SK-N-SH (cell line): ENCODE data around the gene SGCE. TPM values are rescaled to one million over a fixed set of nuclear protein-coding genes. Genes with fewer than 3 reads are reported as not detected.

Source experiments
- CTCF ChIA-PET: fragments of 300-600, 350-600 bp; formaldehyde crosslinking; extraction: SDS; loops from one replicate; lab custom pipeline; 2021; lab: Yijun Ruan, JAX
- POLR2A ChIA-PET: fragments of 350-600 bp; sonication (Branson Sonifier 250); formaldehyde crosslinking; extraction: SDS; loops from one replicate; lab custom pipeline; 2020; ENCODE audit warnings: antibody characterized with exemption, inconsistent platforms; lab: Yijun Ruan, JAX
- DNase-seq: peaks from one replicate; pipeline ENCODE4 v3.0.0; 2012
- H2AFZ ChIP-seq: fragments of 200-600 bp; sonication (generic); 2 replicates; pipeline ENCODE4 v1.8.1; 2016; ENCODE audit warnings: antibody characterized with exemption, mild to moderate bottlenecking, low read depth
- H3F3A ChIP-seq: fragments of 200-600 bp; sonication (generic); replicated peaks from 2 replicates; pipeline ENCODE3; 2016; ENCODE audit warnings: antibody characterized with exemption, mild to moderate bottlenecking; ENCODE audit not compliant: insufficient read depth
- H3K27ac ChIP-seq, 2 experiments: fragments of 200-500 bp in 1 of 2; fragments of 200-600 bp in 1 of 2; sonication (Bioruptor generic) in 1 of 2; sonication (generic), shearing (Covaris generic) in 1 of 2; 2 replicates each; pipeline versions ENCODE4 v1.5.1 to v1.6.1; 2014 to 2016; ENCODE audit warnings: low read depth in 2 of 2, inconsistent platforms in 1 of 2, low read length in 1 of 2, mild to moderate bottlenecking in 1 of 2, mixed read lengths in 1 of 2
- H3K27me3 ChIP-seq: fragments of 200-600 bp; sonication (generic), shearing (Covaris generic); 2 replicates; pipeline ENCODE4 v1.6.1; 2016; ENCODE audit warnings: mixed run types; ENCODE audit not compliant: insufficient read depth
- H3K36me3 ChIP-seq, 2 experiments: fragments of 200-500 bp in 1 of 2; fragments of 200-600 bp in 1 of 2; sonication (Bioruptor generic) in 1 of 2; sonication (generic) in 1 of 2; replicated peaks in 1 of 2; 2 replicates each; pipeline versions ENCODE3 to v1.5.1; 2014 to 2016; ENCODE audit warnings: low read length in 1 of 2, mild to moderate bottlenecking in 1 of 2; ENCODE audit not compliant: insufficient read depth in 2 of 2, control insufficient read depth in 1 of 2
- H3K4me1 ChIP-seq, 2 experiments: fragments of 200-500 bp in 1 of 2; fragments of 200-600 bp in 1 of 2; sonication (Bioruptor generic) in 1 of 2; sonication (generic), shearing (Covaris generic) in 1 of 2; 2 replicates each; pipeline versions ENCODE4 v1.5.1 to v1.6.1; 2014 to 2016; ENCODE audit warnings: low read depth in 1 of 2, low read length in 1 of 2, mixed run types in 1 of 2; ENCODE audit not compliant: insufficient read depth in 2 of 2, control insufficient read depth in 1 of 2
- H3K4me2 ChIP-seq: fragments of 200-600 bp; sonication (generic), shearing (Covaris generic); 2 replicates; pipeline ENCODE4 v1.6.1; 2017; ENCODE audit warnings: mixed run types
- H3K4me3 ChIP-seq, 2 experiments: fragments of 200-500 bp in 1 of 2; fragments of 200-600 bp in 1 of 2; sonication (Bioruptor generic) in 1 of 2; sonication (generic), shearing (Covaris generic) in 1 of 2; 2 replicates each; pipeline versions ENCODE4 v1.5.1 to v1.8.1; 2014 to 2016; ENCODE audit warnings: low read depth in 2 of 2, inconsistent platforms in 1 of 2, low read length in 1 of 2, mild to moderate bottlenecking in 1 of 2, mixed read lengths in 1 of 2, moderate library complexity in 1 of 2
- H3K79me2 ChIP-seq: fragments of 200-600 bp; sonication (generic); 2 replicates; pipeline ENCODE4 v1.8.1; 2017; ENCODE audit warnings: mild to moderate bottlenecking; ENCODE audit not compliant: insufficient read depth
- H3K9ac ChIP-seq: fragments of 200-600 bp; sonication (generic); 2 replicates; pipeline ENCODE4 v1.6.1; 2017; ENCODE audit warnings: mixed run types
- H3K9me2 ChIP-seq: fragments of 200-600 bp; sonication (generic); 2 replicates; pipeline ENCODE4 v1.6.1; 2017; ENCODE audit warnings: mixed run types
- H3K9me3 ChIP-seq: fragments of 200-600 bp; sonication (generic); 2 replicates; pipeline ENCODE4 v1.6.1; 2017; ENCODE audit warnings: mixed run types, mild to moderate bottlenecking, moderate library complexity
- H4K20me1 ChIP-seq: fragments of 200-600 bp; sonication (generic); 2 replicates; pipeline ENCODE4 v1.6.1; 2017; ENCODE audit warnings: mild to moderate bottlenecking, mixed run types; ENCODE audit not compliant: insufficient read depth
- CHD2 ChIP-seq: fragments of 150-350 bp; IDR thresholded peaks from 2 replicates; pipeline ENCODE4 v1.6.1; 2018; ENCODE audit warnings: low read length; ENCODE audit not compliant: partially characterized antibody
- ELF1 ChIP-seq: IDR thresholded peaks from 2 replicates; pipeline ENCODE4 v1.4.0; 2012
- EP300 ChIP-seq, 2 experiments: IDR thresholded peaks; 2 replicates each; pipeline versions ENCODE4 v1.4.0 to v1.6.1; 2012; ENCODE audit warnings: borderline replicate concordance in 1 of 2, low read depth in 1 of 2, low read length in 1 of 2
- FOXJ3 ChIP-seq: sonication (generic); formaldehyde crosslinking; IDR thresholded peaks from 2 replicates; pipeline ENCODE4 v1.5.1; 2020; ENCODE audit warnings: mild to moderate bottlenecking, missing genetic modification reagents
- FOXM1 ChIP-seq: IDR thresholded peaks from 2 replicates; pipeline ENCODE4 v1.4.0; 2012; ENCODE audit warnings: low read depth, mild to moderate bottlenecking
- JUND ChIP-seq: IDR thresholded peaks from 2 replicates; pipeline ENCODE4 v1.4.0; 2012
- MAX ChIP-seq: IDR thresholded peaks from 2 replicates; pipeline ENCODE4 v1.4.0; 2012; ENCODE audit warnings: low read depth
- MEF2A ChIP-seq: IDR thresholded peaks from 2 replicates; pipeline ENCODE4 v1.4.0; 2012; ENCODE audit warnings: low read depth, borderline replicate concordance
- MXI1 ChIP-seq: IDR thresholded peaks from 2 replicates; pipeline ENCODE4 v1.6.1; 2012; ENCODE audit warnings: mild to moderate bottlenecking, low read depth, low read length, improper control_type of control experiment
- NRF1 ChIP-seq: IDR thresholded peaks from 2 replicates; pipeline ENCODE4 v1.6.1; 2012; ENCODE audit warnings: low read depth, mild to moderate bottlenecking, low read length
- PBX3 ChIP-seq: IDR thresholded peaks from 2 replicates; pipeline ENCODE4; 2012
- RCOR1 ChIP-seq: fragments of 150-350 bp; IDR thresholded peaks from 2 replicates; pipeline ENCODE4 v1.6.1; 2017; ENCODE audit warnings: antibody characterized with exemption, low read length
- SMC3 ChIP-seq: IDR thresholded peaks from 2 replicates; pipeline ENCODE4 v1.6.1; 2012; ENCODE audit warnings: low read depth, low read length, improper control_type of control experiment
- TCF12 ChIP-seq: IDR thresholded peaks from 2 replicates; pipeline ENCODE4 v1.4.0; 2012
- USF2 ChIP-seq: fragments of 150-350 bp; IDR thresholded peaks from 2 replicates; pipeline ENCODE4 v1.6.1; 2017; ENCODE audit warnings: antibody characterized with exemption, low read length, low read depth, borderline replicate concordance
- WGBS: methylation state at CpG from one replicate; pipeline ENCODE4 v1.1.6; 2017; ENCODE audit warnings: low lambda C conversion rate; 5-methylcytosine and 5-hydroxymethylcytosine counted together
- polyA plus RNA-seq, 3 experiments: library from polyadenylated mRNA; depleted of rRNA; stranded (reverse); fragments of >200 nt; gene quantifications; 2 replicates each; pipeline ENCODE4 v1.2.3, GENCODE V29; 2012

Gene SGCE
- polyA plus RNA-seq, 1 of the 3 experiments (the other 2 are of a cell fraction): 69.5 TPM

- ChIA-PET POLR2A (no interaction called here), CTCF (no interaction called here)
- no peaks in the 10 kb centered on the region; a peak in 1 of 4 replicates for H3K4me1 ChIP-seq
- no peak for TF ChIP-seq SMC3
- TF ChIP-seq MXI1: no peak
- no peak for TF ChIP-seq TCF12
- TF ChIP-seq FOXJ3: no peak
- no peak for TF ChIP-seq FOXM1
- TF ChIP-seq JUND: no peak
- TF ChIP-seq MEF2A: no peak
- no peak for TF ChIP-seq USF2
- H3F3A ChIP-seq: peaks cover 5% of the 10 kb centered on the region
- no peaks in the 10 kb centered on the region for H3K9me3 ChIP-seq
- peaks cover 29 to 38% of the 10 kb centered on the region in 2 experiments for H3K36me3 ChIP-seq
- H3K27me3 ChIP-seq: no peaks in the 10 kb centered on the region
- H2AFZ ChIP-seq: no peak overlapping the region
- H3K79me2 ChIP-seq: no peaks in the 10 kb centered on the region
- no peak overlapping the region for H3K4me3 ChIP-seq
- WGBS: 82% methylated on average over 1 of the region's 1 CpG
- H3K4me2 ChIP-seq: no peak overlapping the region
- H3K27ac ChIP-seq: no peak overlapping the region
- no peak overlapping the region for H3K9ac ChIP-seq
- H4K20me1 ChIP-seq: no peaks in the 10 kb centered on the region
- no peak for DNase-seq
- no peaks in the 10 kb centered on the region for H3K9me2 ChIP-seq
These were observed 96.0 kb downstream of the SGCE start for GRCh38 chr7:94559972-94560371.

- H3K9ac ChIP-seq: no peak overlapping the region
- ChIA-PET POLR2A (no interaction called here), CTCF (interaction anchor here (1.1 to 1.4 kb wide), 2 partner anchors 17 to 108 kb away, joined by 3 read pairs; no protein-coding TSS in a partner anchor)
- no peak overlapping the region for H3K4me3 ChIP-seq
- DNase-seq: no peak
- H3K9me2 ChIP-seq: no peaks in the 10 kb centered on the region
- peaks cover 53 to 60% of the 10 kb centered on the region in 2 experiments for H3K36me3 ChIP-seq
- H3K4me2 ChIP-seq: no peak overlapping the region
- H4K20me1 ChIP-seq: no peaks in the 10 kb centered on the region
- H3K4me1 ChIP-seq: no peaks in the 10 kb centered on the region; a peak in 1 of 4 replicates
- no peak overlapping the region for H2AFZ ChIP-seq
- H3K79me2 ChIP-seq: no peaks in the 10 kb centered on the region
- H3K27ac ChIP-seq: no peak overlapping the region; a peak in 1 of 4 replicates
- H3K9me3 ChIP-seq: no peaks in the 10 kb centered on the region
- H3F3A ChIP-seq: peaks cover 11% of the 10 kb centered on the region
- TF ChIP-seq NRF1 (no peak), TCF12 (peak; percentile 62; the same call in 1 of the 2 replicates), MAX (no peak), EP300 (IDR thresholded peaks at IDR 0.05; ENCODE audit: borderline replicate concordance in 1 of 2, low read depth in 1 of 2, low read length in 1 of 2) (no peak), PBX3 (peak; percentile 70), CHD2 (no peak), ELF1 (no peak), RCOR1 (no peak)
- H3K27me3 ChIP-seq: no peaks in the 10 kb centered on the region
These were observed 98.7 kb downstream of the SGCE start for GRCh38 chr7:94557215-94557614.
